ENCODE measurements around the gene HOXA11. TPM values are rescaled to one million over a fixed set of nuclear protein-coding genes. Genes with fewer than 3 reads are reported as not detected.

Gene HOXA11
- polyA plus RNA-seq, 1 donor from 2014 or later, result not detected

DNA sequence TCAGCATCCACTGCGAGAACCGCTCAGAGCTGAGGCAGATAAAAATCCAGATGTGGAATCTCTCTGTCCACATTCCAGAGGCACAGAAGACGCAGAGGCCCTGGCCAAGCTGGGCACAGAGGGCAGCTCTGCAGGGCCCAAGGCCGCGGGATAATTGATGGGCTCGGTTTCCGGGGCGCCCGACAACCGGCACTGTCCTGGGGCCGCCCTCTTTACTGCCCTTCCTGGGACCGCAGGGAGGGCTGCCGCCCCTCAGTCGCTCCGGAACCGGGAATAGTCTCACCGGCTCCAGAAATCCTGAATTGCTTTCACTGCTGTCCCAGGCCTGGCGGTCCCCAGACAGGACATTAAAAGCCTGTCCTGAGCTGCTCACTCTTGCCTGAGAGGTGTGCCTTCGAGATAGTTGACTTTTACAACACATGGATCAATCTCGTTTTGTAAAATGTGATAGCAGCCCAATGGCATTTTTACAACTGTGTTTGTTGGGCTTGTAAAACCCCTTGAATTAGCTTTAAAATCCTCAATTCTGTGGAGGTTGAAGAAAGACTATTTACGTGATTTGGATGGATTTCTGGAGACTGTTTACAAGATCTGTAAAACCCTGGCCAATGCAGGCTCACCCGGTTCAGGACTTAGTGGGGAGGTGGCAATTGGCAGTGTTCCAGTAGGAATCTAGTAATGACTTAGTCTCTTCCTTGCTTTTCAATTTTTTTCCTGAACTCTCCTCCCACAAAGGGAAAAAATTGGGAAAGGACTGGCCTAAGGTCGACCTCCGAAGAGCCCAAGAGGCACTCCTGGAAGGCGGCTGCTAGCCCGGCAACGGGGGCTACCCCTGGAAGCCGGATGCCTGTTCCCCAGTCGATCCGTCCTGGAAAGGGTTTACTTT, 36.0 kb downstream of the HOXA11 start:
- peaks cover 37% of the 10 kb centered on the region for H3K9me3 ChIP-seq (ENCODE audit: low read length)
- H3K36me3 ChIP-seq (ENCODE audit: insufficient read depth, low read length), result no peaks in the 10 kb centered on the region
- no peak overlapping the region for H3K9ac ChIP-seq (ENCODE audit: low read length)
- H3K79me2 ChIP-seq (replicated peaks; ENCODE audit: insufficient read depth, low read length), result no peaks in the 10 kb centered on the region
- no peak overlapping the region for H2AFZ ChIP-seq (ENCODE audit: low read depth, low read length)
- no peak overlapping the region for H3K4me3 ChIP-seq (ENCODE audit: low read length)
- H3K27me3 ChIP-seq (ENCODE audit: insufficient read depth, low read depth, low read length), result peaks cover 100% of the 10 kb centered on the region
- no peak overlapping the region for H3K4me2 ChIP-seq (ENCODE audit: low read length)
- H4K20me1 ChIP-seq (ENCODE audit: insufficient read depth), result no peaks in the 10 kb centered on the region
- no peaks in the 10 kb centered on the region for H3K9me2 ChIP-seq (ENCODE audit: insufficient read depth, low read length)
- H3F3A ChIP-seq (ENCODE audit: insufficient read depth, low read length, poor library complexity, severe bottlenecking), result no peaks in the 10 kb centered on the region
- TF ChIP-seq EZH2 (IDR thresholded peaks at IDR 0.05; ENCODE audit: borderline replicate concordance, insufficient read depth, low read length, poor library complexity, severe bottlenecking) (no peak), EP300 (conservative IDR thresholded peaks at IDR 0.05; ENCODE audit: poor library complexity, severe bottlenecking) (no peak), MXI1 (conservative IDR thresholded peaks at IDR 0.05; ENCODE audit: poor library complexity, severe bottlenecking) (no peak), RAD21 (conservative IDR thresholded peaks at IDR 0.05) (no peak), TAF1 (IDR thresholded peaks at IDR 0.05; ENCODE audit: low read depth) (no peak), SMC3 (conservative IDR thresholded peaks at IDR 0.05; ENCODE audit: poor library complexity) (no peak), POLR2AphosphoS5 (IDR thresholded peaks at IDR 0.05) (no peak)
- TF ChIP-seq, protein P1, sequence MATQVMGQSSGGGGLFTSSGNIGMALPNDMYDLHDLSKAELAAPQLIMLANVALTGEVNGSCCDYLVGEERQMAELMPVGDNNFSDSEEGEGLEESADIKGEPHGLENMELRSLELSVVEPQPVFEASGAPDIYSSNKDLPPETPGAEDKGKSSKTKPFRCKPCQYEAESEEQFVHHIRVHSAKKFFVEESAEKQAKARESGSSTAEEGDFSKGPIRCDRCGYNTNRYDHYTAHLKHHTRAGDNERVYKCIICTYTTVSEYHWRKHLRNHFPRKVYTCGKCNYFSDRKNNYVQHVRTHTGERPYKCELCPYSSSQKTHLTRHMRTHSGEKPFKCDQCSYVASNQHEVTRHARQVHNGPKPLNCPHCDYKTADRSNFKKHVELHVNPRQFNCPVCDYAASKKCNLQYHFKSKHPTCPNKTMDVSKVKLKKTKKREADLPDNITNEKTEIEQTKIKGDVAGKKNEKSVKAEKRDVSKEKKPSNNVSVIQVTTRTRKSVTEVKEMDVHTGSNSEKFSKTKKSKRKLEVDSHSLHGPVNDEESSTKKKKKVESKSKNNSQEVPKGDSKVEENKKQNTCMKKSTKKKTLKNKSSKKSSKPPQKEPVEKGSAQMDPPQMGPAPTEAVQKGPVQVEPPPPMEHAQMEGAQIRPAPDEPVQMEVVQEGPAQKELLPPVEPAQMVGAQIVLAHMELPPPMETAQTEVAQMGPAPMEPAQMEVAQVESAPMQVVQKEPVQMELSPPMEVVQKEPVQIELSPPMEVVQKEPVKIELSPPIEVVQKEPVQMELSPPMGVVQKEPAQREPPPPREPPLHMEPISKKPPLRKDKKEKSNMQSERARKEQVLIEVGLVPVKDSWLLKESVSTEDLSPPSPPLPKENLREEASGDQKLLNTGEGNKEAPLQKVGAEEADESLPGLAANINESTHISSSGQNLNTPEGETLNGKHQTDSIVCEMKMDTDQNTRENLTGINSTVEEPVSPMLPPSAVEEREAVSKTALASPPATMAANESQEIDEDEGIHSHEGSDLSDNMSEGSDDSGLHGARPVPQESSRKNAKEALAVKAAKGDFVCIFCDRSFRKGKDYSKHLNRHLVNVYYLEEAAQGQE (IDR thresholded peaks at IDR 0.05; ENCODE audit: borderline replicate concordance), result no peak
- TF ChIP-seq, protein P2, sequence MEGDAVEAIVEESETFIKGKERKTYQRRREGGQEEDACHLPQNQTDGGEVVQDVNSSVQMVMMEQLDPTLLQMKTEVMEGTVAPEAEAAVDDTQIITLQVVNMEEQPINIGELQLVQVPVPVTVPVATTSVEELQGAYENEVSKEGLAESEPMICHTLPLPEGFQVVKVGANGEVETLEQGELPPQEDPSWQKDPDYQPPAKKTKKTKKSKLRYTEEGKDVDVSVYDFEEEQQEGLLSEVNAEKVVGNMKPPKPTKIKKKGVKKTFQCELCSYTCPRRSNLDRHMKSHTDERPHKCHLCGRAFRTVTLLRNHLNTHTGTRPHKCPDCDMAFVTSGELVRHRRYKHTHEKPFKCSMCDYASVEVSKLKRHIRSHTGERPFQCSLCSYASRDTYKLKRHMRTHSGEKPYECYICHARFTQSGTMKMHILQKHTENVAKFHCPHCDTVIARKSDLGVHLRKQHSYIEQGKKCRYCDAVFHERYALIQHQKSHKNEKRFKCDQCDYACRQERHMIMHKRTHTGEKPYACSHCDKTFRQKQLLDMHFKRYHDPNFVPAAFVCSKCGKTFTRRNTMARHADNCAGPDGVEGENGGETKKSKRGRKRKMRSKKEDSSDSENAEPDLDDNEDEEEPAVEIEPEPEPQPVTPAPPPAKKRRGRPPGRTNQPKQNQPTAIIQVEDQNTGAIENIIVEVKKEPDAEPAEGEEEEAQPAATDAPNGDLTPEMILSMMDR (IDR thresholded peaks at IDR 0.05; ENCODE audit: poor library complexity, severe bottlenecking), result no peak
- H3K27ac ChIP-seq (ENCODE audit: low read length), result no peak overlapping the region

- Histone ChIP-seq H2AFZ (ENCODE audit: low read depth, low read length) (no peak overlapping the region), H3K79me2 (replicated peaks; ENCODE audit: insufficient read depth, low read length) (no peaks in the 10 kb centered on the region), H4K20me1 (ENCODE audit: insufficient read depth) (no peaks in the 10 kb centered on the region), H3K4me3 (ENCODE audit: low read length) (no peak overlapping the region), H3K27me3 (ENCODE audit: insufficient read depth, low read depth, low read length) (peaks cover 100% of the 10 kb centered on the region), H3K27ac (ENCODE audit: low read length) (no peak overlapping the region), H3K36me3 (ENCODE audit: insufficient read depth, low read length) (no peaks in the 10 kb centered on the region), H3K9me2 (ENCODE audit: insufficient read depth, low read length) (no peaks in the 10 kb centered on the region), H3K4me2 (ENCODE audit: low read length) (no peak overlapping the region), H3F3A (ENCODE audit: insufficient read depth, low read length, poor library complexity, severe bottlenecking) (no peaks in the 10 kb centered on the region), H3K9me3 (ENCODE audit: low read length) (peaks cover 44% of the 10 kb centered on the region), H3K9ac (ENCODE audit: low read length) (no peak overlapping the region)
- TF ChIP-seq, protein P1 (IDR thresholded peaks at IDR 0.05; ENCODE audit: borderline replicate concordance), result no peak
- TF ChIP-seq, protein P2 (IDR thresholded peaks at IDR 0.05; ENCODE audit: poor library complexity, severe bottlenecking), result no peak
- TF ChIP-seq TAF1 (IDR thresholded peaks at IDR 0.05; ENCODE audit: low read depth) (no peak), MXI1 (conservative IDR thresholded peaks at IDR 0.05; ENCODE audit: poor library complexity, severe bottlenecking) (no peak), POLR2AphosphoS5 (IDR thresholded peaks at IDR 0.05) (no peak), SMC3 (conservative IDR thresholded peaks at IDR 0.05; ENCODE audit: poor library complexity) (no peak), EZH2 (IDR thresholded peaks at IDR 0.05; ENCODE audit: borderline replicate concordance, insufficient read depth, low read length, poor library complexity, severe bottlenecking) (no peak), EP300 (conservative IDR thresholded peaks at IDR 0.05; ENCODE audit: poor library complexity, severe bottlenecking) (no peak), RAD21 (conservative IDR thresholded peaks at IDR 0.05) (no peak)
These were observed 36.8 kb downstream of the HOXA11 start for GRCh38 chr7:27148031-27148755.
